Mucosa of gallbladder (tissue), 1 donor: ENCODE results near the gene PTPRCAP. TPM values are rescaled to one million over a fixed set of nuclear protein-coding genes. Genes with fewer than 3 reads are reported as not detected.
A peak's percentile ranks its signal among the peaks of the same experiment; 100 is the strongest.

Source experiments
- DNase-seq: peaks from one replicate; pipeline ENCODE4 v3.0.0-alpha.2; 2020; ENCODE audit warnings: low spot score
- total RNA-seq: library from RNA; stranded (reverse); gene quantifications from one replicate; pipeline ENCODE4 v1.2.1, GENCODE V29; 2021
- donor health status: DM: no; HTN: no; CAD: no.

PTPRCAP gene
- total RNA-seq, 1 donor from 2014 or later: 14.7 TPM

DNA sequence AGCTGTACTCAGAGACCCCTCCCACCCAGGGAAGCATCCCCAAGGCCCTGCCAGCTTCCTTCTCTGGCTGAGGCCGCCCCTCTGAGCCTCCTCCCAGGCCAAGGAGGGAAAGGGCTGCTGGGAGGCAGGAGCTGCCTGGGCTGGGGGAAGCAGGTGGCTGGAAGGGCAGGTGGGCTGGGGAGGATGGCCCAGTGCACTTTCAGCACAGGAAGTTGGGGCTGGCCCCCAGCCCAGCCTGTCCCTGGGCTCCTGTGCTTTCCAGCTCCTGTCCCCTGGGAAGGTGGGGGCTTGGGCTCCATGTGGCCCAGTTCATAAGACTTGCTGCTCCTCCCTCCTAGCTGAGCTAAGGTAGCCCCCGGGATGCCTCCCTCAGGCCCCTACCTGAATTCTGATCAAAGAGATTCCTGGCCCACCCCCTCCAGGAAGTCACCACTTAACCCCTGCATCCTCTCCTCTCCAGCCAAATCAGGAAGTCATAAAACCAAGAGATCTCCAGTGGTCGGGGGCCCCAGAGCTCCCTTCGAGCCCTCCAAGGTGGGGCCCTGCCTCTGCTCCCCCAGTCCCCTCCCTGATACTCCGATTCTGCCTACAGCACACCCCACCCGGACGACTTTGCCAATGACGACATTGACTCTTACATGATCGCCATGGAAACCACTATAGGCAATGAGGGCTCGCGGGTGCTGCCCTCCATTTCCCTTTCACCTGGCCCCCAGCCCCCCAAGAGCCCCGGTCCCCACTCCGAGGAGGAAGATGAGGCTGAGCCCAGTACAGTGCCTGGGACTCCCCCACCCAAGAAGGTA is 40.7 kb downstream of the PTPRCAP start:
- DNase-seq: no peak

- DNase-seq: no peak
Measured at GRCh38 chr11:67396259-67396581, 41.3 kb downstream of the PTPRCAP start.

GRCh38 chr11:67395555-67396258 is 41.8 kb downstream of the PTPRCAP start:
- no peak for DNase-seq

GRCh38 chr11:67393990-67394389 is 43.5 kb downstream of the PTPRCAP start:
- DNase-seq: no peak

- no peak for DNase-seq
Measured at GRCh38 chr11:67393437-67393836, 44.0 kb downstream of the PTPRCAP start.

- DNase-seq: no peak
Measured at GRCh38 chr11:67392183-67392715, 45.2 kb downstream of the PTPRCAP start.

GRCh38 chr11:67391304-67392182 is 45.9 kb downstream of the PTPRCAP start, which contains the start of gene RAD9A:
RAD9A (plus strand) TSS chr11:67391986; CDS start chr11:67392045, 59 bp downstream.
- peak; percentile 96 for DNase-seq

- DNase-seq: no peak
Measured at GRCh38 chr11:67390947-67391303, 46.6 kb downstream of the PTPRCAP start.

DNA sequence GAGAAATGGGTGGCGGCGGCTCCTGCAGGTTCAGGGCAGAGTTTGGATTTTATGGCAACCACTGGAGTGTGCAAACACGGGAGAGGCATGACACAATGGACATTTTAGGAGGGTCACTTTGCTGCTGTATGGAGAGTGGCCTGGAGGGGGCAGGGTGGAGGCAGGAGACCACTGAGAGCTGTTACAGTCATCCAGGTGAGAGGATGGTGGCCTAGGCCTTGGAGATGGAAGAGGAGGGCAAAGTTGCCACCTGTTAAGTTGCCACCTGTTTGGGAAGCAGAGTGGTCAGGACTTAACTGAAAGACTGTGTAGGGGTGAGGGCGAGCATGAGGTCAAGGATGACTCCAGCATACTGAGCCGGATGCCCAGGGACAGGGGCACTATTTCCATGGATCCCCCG is 48.0 kb downstream of the PTPRCAP start:
- no peak for DNase-seq

DNA sequence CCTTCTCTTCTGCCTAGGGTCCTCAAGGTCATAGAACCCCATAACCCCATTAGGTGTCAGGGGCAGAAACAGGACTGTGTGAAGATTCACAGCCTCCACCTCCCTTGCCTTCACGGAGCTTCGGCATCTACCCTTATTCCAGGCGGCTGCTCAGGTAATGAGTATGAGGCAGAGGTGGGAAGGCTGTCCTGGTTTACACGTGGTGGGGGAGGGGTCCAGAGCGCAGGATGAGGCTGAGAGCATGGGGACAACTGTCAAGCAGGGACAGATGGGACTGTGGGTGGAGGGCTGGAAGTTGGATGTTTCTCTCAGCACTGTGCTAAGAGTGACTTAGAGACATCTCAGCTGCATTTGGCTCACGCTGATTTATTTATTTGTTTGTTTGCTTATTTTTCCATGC is 50.0 kb downstream of the PTPRCAP start:
- DNase-seq: no peak

DNA sequence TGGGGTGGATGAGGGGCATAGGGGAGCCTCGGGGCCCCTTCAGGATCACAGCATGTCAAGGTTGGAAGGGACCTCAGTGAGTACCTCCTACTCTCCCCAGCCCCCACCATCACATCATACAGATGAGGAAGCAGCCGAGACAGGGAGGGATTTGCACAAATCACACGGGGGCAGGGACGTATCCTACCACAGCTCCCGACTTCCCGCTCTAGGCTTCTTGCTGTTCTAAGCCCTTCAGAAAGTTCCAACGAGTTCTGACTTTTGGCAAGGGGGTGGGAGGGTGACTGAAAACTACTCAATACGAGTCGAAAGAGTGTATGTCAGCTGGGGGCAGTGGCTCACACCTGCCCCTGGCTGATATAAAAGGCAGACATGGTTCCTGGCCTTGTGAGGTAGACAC is 50.4 kb downstream of the PTPRCAP start:
- no peak for DNase-seq

Other genes with a start within 250 kb of the PTPRCAP start
- gene GRK2, start 171.2 kb downstream of the PTPRCAP start, total RNA-seq: 86.1 TPM
- 80.5 TPM for gene ANKRD13D, start 148.4 kb downstream of the PTPRCAP start, total RNA-seq
- gene SSH3, start 134.2 kb downstream of the PTPRCAP start, total RNA-seq: 107 TPM
- gene POLD4, start 84.1 kb downstream of the PTPRCAP start, total RNA-seq: 87.5 TPM
- 4.0 TPM for gene CLCF1, start 64.1 kb downstream of the PTPRCAP start, total RNA-seq
- gene RAD9A, start 45.7 kb downstream of the PTPRCAP start, total RNA-seq: 45.0 TPM
- gene PPP1CA, start 35.8 kb downstream of the PTPRCAP start, total RNA-seq: 140 TPM
- 10.6 TPM for gene TBC1D10C, start 33.6 kb downstream of the PTPRCAP start, total RNA-seq
- 78.4 TPM for gene CARNS1, start 22.0 kb downstream of the PTPRCAP start, total RNA-seq
- 39.7 TPM for gene RPS6KB2, start 9.2 kb downstream of the PTPRCAP start, total RNA-seq
- 181 TPM for gene CORO1B, start 5.8 kb upstream of the PTPRCAP start, total RNA-seq
- not detected for gene GPR152, start 15.0 kb upstream of the PTPRCAP start, total RNA-seq
- 3.8 TPM for gene CABP4, start 17.7 kb upstream of the PTPRCAP start, total RNA-seq
- 75.1 TPM for gene TMEM134, start 31.6 kb upstream of the PTPRCAP start, total RNA-seq
- 94.2 TPM for gene AIP, start 45.3 kb upstream of the PTPRCAP start, total RNA-seq
- 51.0 TPM for gene PITPNM1, start 67.7 kb upstream of the PTPRCAP start, total RNA-seq
- 95.5 TPM for gene CDK2AP2, start 70.5 kb upstream of the PTPRCAP start, total RNA-seq
- not detected for gene CABP2, start 85.8 kb upstream of the PTPRCAP start, total RNA-seq
- gene GSTP1, start 146.1 kb upstream of the PTPRCAP start, total RNA-seq: 1,142 TPM
- gene NDUFV1, start 169.3 kb upstream of the PTPRCAP start, total RNA-seq: 202 TPM
- 17.8 TPM for gene NUDT8, start 192.3 kb upstream of the PTPRCAP start, total RNA-seq
- 0.14 TPM for gene TBX10, start 202.1 kb upstream of the PTPRCAP start, total RNA-seq
- gene ACY3, start 213.0 kb upstream of the PTPRCAP start, total RNA-seq: 16.0 TPM
- 0.63 TPM for gene ALDH3B2, start 236.9 kb upstream of the PTPRCAP start, total RNA-seq